NCI-H82 treated with DMSO at 0.1 percent for 48 hours (cell line): ENCODE data around the gene KIAA1671.
A peak's percentile ranks its signal among the peaks of the same experiment; 100 is the strongest.

Experiments
- DNase-seq: peaks from one replicate; lab custom pipeline; 2025; ENCODE audit not compliant: unreplicated experiment; lab: John Stamatoyannopoulos, UW

The KIAA1671 gene

GRCh38 chr22:24950272-24950902 is 2.1 kb upstream of the KIAA1671 start:
- peak; percentile 15 for DNase-seq

GRCh38 chr22:24952837-24953383 is 394 bp downstream of the KIAA1671 start:
- DNase-seq: no peak

GRCh38 chr22:24953384-24954113 is 1.0 kb downstream of the KIAA1671 start:
- no peak for DNase-seq

GRCh38 chr22:24954114-24954463 is 1.6 kb downstream of the KIAA1671 start:
- DNase-seq: peak; percentile 8

- no peak for DNase-seq
Observed at GRCh38 chr22:24954856-24955255, 2.3 kb downstream of the KIAA1671 start.

- no peak for DNase-seq
Observed at GRCh38 chr22:24957043-24957442, 4.5 kb downstream of the KIAA1671 start.

GRCh38 chr22:24961217-24961844 is 8.8 kb downstream of the KIAA1671 start:
- no peak for DNase-seq

GRCh38 chr22:24962094-24962493 is 9.6 kb downstream of the KIAA1671 start:
- DNase-seq: no peak

GRCh38 chr22:24962835-24963234 is 10.3 kb downstream of the KIAA1671 start:
- no peak for DNase-seq

GRCh38 chr22:24964441-24964840 is 11.9 kb downstream of the KIAA1671 start:
- no peak for DNase-seq

GRCh38 chr22:24965822-24966626 is 13.5 kb downstream of the KIAA1671 start:
- DNase-seq: no peak

GRCh38 chr22:24968066-24968561 is 15.6 kb downstream of the KIAA1671 start:
- DNase-seq: no peak

GRCh38 chr22:24969560-24970301 is 17.2 kb downstream of the KIAA1671 start:
- DNase-seq: no peak

GRCh38 chr22:24972369-24972768 is 19.9 kb downstream of the KIAA1671 start:
- DNase-seq: no peak

- no peak for DNase-seq
Observed at GRCh38 chr22:24973872-24974271, 21.4 kb downstream of the KIAA1671 start.

GRCh38 chr22:24975125-24975640 is 22.7 kb downstream of the KIAA1671 start:
- DNase-seq: no peak

GRCh38 chr22:24975813-24976341 is 23.4 kb downstream of the KIAA1671 start:
- DNase-seq: no peak

GRCh38 chr22:24976442-24977218 is 24.1 kb downstream of the KIAA1671 start:
- DNase-seq: no peak
